Daoy (cell line): ENCODE results near the gene COG2. TPM values are rescaled to one million over a fixed set of nuclear protein-coding genes. Genes with fewer than 3 reads are reported as not detected.
"Not testable (repeated sequence)": the region's sequence is repeated elsewhere in the genome, so short reads cannot be mapped to it uniquely, and the experiment has no call there.

Experiments
- DNase-seq: peaks from one replicate; pipeline ENCODE4 v3.0.0-alpha.2; 2015; ENCODE audit warnings: low read depth
- total RNA-seq: library from RNA; depleted of rRNA; stranded (reverse); fragments of >200 nt; shearing (Covaris generic); gene quantifications from 2 replicates; pipeline ENCODE4 v1.2.3, GENCODE V29; 2014

COG2 gene
- total RNA-seq, 1 experiment from 2014 or later, result 19.8 TPM

DNA sequence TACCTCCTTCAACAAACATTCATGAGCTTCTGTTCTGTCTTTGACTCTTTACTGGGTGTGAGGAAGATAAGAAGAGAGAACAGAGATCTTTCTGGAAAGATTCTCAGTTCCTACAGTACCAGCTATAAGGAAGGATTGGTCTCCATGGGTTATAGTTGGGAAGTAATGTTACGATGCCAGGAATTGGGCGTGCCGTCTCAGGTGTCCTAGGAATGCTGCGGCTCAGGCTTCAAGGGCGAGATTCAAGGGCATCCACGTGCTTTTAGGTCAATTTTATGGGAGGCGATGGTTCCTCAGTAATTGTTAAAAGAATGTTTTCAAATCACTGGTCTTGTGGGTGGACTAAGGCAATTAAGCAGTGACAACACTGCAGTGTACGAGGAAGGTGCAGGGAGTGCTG lies 27.3 kb downstream of the COG2 start:
- DNase-seq, result no peak

DNA sequence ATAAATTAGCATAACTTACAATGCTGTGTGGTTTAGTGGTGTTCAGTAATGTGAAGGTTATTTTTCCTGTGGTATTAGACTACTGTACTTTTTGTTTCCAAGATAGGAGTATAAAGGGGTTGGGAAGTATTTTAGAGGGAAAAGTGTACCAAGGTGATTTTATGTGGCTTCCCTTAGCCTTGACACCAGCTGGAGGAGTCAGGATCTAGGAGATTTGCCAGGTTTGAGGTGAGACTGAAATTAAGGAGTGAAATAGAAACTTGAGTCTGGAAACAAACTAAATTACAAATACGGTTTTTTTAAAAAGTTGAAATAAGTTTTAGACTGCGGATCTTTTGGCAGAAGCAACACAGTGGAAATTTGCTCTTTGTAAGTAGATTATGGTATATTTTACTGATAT lies 32.3 kb downstream of the COG2 start:
- DNase-seq, result no peak

DNA sequence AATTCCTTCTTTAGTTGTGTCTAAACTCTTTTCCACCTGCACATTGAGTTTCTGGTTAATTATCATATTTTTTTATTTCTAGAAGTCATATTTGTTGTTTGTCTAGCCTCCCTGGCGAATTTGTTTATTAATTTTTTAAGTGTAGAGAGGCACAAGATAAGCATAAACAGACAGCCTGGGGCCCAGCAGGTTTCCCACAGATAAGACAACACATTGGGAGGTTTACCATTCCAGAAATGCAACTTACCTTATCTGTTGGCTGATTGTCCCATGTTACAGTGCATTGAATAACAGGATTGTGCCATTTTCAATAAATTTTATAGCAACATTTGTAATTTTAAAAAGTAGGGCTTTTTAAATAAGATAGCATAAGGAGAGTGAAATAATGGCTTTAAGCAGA lies 34.9 kb downstream of the COG2 start:
- DNase-seq, result no peak

DNA sequence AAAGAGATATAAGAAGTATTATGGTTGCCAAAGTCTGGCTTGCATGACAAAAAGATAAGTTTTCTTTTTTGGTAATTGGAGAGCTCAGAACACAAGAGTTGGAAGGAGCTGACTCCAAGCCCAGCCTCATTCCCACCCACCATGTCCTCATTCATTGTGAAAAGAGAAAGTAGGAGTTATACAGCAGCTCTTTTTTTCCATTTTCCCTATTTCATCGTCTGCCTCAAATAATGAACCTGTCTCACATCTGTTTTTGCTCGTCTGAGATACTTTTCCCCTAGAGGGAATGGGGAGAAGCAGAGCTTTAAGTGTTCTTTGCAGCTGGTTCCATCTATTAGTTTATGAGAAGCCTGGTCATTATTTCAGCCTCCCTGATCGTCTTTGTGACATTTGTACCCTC lies 36.9 kb downstream of the COG2 start:
- no peak for DNase-seq

DNA sequence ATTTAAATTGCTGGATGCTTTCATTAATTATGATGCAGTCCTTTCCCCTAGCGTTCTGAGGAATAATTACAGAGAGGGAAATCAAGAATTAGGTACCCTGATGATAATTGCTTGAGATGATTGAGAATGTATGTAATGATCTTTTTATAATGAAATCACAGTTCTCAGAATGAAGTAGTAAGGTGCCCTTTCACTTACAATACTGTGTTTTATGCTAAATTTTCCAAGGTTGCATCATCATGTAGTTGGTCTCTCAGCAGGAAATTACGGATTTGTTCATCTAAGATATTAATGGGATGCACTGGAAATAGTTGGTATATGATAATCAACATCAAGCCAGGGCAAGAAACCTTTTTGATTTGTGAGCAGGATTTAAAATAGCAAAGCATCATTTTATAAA lies 37.5 kb downstream of the COG2 start:
- no peak for DNase-seq

DNA sequence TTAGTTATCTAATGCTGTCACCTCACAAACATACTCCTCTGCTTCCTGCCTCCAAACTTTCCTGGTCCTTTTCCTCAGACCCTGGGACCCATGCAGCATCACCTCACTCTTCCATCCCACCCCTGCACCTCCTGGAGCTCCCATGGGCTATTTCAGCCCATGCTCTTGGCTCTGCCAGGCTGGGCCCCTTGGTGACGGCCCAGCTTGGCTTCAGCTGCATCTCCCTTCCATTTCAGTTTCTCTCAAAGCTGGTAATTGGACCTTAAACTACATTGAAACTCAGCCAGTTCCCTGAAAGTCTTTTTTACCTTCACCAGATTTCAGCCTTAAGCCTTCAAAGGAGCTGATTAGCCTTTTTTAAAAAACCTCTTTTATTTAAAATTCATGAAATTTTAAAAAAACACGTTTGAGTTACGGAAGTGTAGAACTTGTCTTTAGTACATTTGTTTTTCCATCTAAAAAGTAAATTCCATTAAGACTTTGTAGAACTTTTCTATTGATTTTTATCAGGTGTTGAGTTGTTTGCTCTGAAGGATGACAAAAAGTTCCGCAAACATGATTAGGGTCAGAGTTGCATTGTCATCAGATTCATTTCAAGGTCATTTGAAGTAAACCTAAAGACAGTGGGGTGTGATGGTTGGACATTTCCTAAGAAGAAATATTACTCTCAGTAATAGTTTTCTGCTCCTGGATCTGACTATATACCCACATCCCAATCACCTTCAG lies 38.2 kb downstream of the COG2 start:
- DNase-seq, result no peak

DNA sequence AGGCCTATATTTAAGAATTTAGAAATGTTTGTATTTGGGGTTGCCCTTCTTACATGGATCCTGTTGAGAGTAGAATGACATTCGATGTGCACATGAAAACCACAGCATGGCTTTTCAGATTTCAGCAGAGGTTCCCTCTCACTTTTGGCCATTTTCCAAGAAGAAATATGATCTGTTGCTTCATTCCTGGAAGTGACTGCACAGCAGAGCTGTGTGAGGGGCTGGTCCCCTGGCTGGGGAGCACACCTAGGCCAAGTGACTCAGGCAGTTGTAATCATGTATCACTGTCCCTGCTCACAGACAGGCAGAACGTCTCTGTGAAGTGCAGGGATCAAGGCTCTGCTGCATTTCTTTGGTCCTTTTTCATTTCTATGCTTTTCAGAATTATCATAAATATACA lies 39.3 kb downstream of the COG2 start:
- DNase-seq, result peak; percentile 76

DNA sequence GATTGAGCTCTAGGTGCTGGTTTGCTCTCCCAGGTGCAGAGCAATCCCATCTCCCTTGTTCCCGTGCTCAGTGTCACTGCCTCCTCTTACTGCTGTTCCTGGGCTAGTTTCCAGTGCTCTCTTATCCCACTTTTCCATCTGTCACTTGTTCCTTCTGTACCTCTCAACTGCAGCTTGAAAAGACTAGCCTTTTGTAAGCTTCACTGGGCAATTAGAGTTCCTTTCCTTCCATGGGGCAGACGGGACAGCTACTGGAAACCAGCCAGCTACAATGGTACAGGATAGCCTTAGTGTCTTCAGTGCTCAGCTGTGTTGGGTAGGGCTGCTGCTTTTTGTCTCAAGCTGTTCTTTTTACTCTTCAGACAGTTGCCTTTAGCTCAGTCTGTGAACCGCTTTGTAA lies 40.0 kb downstream of the COG2 start:
- no peak for DNase-seq

DNA sequence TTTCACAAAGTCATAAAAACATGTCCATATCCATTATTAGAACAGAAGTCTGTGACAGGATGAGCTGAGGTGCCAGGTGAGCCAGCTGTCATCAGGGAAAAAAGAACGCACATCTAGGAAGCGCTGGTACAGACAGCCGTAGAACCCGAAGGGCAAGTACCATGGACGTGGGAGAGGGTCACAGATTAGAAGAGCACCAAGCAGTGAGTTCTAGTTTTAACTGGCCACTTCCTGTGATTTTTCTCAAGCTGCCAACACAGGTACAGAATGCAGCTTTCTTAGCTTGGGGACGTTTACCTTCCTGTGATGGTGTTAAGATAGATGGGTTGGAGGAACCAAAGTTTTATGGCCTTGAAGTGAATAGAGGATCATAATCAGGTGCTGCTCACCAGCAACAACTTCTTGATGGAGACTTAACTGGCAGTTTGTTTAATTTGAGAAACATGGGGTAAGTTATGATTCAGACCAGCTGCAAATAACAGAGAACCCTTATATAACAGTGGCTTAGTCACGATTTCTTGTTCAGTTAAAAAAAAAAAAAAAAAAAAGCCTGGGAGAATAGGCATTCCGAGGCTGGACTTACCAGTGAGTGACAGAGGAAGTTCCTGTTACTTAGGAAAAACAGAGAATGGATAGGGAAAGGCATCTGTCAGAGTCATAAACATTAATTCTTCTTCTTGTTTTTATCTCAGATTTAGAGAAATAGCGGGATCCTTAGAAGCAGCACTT lies 40.8 kb downstream of the COG2 start:
- no peak for DNase-seq

DNA sequence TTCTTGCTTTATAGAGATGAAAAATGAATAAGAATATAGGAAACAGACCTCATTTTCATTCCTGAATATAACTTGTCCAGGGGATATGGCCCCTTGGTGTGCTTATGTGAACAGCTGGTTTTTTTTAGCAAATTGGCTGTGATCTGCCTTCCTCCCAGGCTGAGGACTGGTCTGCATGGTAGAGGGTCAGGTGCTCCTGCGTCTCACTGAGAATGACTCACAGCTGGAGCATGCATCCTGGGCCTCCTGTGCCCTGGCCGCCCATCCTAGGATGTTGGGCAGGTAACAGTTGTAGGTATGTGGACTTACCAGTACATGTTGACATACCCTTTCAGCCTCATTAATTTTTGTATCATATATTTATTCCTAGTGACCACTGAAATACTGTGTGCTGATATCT lies 41.9 kb downstream of the COG2 start:
- no peak for DNase-seq

DNA sequence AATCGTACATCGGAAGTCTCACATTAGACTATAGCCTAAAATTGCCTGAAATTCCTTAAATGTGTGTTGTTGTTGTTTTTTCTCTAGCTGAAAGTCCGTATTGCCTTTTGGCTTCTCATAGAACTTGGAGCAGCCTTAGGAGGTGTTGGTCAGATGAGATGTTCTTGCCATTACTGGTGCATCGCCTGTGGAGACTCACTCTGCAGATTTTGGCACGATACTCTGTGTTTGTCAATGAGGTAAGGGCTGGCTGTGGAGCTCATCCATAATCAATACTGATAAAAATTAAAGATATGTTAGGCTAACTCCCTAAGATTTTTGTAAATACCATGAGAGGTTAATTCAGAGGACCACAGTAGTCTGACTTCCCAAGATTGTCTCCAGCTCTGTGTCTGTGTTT lies 42.7 kb downstream of the COG2 start:
- DNase-seq, result no peak

DNA sequence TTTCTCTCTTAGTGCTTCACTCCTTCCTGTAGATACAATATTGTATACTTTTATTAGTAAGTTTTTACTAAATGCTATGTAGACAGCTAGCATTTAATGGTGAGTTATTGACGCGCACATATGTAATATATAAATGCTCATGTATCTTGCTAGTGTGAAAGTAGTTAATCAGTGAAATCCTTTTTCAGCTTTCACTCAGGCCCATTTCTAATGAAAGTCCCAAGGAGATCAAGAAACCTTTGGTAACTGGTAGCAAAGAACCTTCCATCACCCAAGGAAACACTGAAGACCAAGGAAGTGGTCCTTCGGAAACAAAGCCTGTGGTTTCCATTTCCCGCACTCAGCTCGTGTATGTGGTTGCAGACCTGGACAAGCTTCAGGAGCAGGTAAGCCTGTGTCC lies 44.5 kb downstream of the COG2 start:
- DNase-seq, result no peak

DNA sequence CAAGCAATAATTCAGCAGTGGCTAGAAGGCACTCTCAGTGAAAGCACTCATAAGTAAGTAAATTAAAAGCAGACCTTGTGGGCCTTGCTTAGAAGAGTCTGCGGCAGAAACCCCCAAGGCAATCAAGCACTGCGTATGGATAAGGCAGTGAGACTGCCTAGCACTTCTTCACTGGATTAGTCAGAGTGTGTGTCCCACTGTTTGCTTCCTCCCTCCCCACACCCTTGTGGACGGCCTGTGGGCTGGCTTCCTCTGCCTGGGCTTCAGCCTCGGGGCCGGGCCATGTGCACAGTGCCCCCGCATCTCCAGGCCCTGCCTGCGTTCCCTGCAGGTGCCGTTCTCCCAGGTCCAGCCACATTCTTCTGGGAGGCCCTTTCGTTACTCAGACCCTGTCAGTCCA lies 47.8 kb downstream of the COG2 start:
- DNase-seq, result no peak

DNA sequence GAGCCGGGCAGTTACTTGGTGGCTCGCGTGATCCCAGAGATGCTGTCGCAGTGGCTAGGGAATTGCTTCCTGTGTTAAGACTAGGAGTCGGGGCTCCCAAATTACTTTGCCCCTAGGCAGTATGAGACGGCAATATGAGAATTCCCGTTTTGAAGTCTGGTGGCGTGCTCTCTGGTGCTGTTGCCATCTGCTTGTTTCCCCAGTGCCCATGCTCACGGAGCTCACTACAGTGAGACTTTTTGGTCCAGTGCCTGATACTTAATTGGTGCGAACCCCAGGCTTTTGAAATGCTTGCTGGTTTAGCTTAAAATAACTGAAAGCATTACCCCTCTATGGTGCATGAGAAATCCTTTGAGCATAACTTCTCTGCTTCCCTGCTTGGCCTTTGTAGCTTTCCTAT lies 49.3 kb downstream of the COG2 start:
- no peak for DNase-seq

DNA sequence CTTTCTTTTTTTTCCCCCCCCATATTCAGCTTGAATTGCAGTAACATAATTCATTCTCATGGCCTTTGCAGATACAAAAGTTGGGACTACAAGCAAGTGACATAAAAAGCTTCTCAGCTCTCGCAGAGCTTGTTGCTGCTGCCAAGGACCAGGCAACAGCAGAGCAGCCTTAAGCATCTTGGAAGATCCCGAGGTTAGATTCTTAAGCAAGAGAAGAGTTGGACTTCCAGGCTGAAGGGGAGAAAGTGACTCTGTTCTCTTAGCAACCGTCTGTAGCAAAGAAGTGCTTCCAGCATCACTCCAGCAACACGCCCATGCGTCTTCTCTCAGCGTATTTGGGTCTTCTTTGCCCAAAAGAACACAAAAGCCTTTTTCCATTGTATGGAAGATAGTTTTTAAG lies 50.9 kb downstream of the COG2 start:
- DNase-seq, result no peak

DNA sequence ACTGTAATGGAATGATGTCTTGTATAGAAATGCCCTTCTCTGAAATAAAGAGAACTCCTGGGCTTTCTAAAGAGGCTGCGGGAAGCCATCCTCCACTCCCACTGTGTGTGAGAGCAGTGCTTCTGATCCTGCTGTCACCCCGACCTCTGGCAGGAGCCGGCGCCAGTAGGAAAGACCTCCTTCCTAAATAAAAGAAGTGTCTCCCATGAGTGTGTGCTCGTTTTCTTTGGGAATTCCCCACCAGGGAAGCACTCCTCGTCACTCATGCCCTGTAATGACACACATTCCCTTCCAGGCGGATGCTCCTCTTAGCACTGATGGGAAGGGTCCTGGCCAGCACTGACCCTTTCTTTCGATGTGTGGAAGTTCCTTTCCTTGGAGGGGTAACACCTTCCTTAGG lies 51.5 kb downstream of the COG2 start:
- DNase-seq, result no peak

DNA sequence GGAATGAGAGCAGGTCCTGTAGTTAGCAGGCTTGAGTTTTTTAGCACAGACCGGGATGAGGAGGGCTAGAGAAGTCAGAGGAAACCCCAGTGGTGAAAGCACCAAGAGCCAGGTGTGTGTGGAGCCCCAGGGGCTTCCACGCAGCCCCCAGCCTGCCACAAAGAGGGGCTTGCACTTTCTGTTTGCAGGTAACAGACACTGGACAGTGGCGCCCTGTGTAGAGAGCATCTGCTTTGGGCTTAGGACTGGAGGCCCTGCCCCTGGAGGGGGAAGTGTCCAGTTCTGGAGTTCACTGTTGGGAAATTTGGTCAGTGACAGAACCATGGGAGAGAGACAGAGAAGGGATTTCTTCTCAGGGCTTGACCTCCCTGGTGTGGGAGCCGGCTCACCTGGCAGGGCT lies 52.2 kb downstream of the COG2 start:
- no peak for DNase-seq

DNA sequence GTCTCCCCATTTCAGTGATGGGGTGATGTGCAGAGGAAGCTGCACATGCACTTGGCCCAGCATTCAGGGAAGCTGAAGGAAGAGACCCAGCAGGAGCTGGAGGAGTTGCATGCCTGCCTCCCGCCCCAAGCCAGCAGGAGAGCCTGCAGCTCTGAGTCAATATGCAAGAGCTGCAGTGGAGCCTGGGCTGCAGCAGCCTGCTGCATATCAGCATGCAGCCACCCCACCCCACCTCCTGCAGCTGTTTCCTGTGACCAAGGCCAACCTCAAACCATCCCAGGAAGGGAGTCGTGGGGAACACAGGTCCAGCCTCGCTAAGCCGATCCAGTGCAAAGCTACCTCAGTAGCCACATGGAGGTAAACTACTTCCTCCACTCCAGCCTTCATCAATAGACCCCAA lies 52.7 kb downstream of the COG2 start:
- DNase-seq, result no peak

DNA sequence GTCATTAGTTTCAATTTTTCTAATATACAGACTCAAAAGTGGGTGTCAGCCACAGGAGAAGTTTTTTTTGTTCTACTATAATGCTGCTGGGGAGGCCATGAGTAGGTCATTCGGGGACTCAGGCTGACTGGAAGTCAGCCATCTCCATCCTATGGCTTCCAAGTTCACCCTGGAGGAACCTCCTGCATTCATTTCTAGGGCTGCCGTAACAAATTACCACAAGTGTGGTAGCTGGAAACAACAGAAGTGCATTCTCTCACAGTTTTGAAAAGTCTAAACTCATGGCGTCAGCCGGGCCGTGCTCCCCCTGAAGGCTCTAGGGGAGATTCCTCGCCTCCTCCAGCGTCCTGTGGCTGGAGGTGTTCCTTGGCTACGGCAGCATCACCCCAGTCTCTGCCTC lies 53.9 kb downstream of the COG2 start:
- no peak for DNase-seq

DNA sequence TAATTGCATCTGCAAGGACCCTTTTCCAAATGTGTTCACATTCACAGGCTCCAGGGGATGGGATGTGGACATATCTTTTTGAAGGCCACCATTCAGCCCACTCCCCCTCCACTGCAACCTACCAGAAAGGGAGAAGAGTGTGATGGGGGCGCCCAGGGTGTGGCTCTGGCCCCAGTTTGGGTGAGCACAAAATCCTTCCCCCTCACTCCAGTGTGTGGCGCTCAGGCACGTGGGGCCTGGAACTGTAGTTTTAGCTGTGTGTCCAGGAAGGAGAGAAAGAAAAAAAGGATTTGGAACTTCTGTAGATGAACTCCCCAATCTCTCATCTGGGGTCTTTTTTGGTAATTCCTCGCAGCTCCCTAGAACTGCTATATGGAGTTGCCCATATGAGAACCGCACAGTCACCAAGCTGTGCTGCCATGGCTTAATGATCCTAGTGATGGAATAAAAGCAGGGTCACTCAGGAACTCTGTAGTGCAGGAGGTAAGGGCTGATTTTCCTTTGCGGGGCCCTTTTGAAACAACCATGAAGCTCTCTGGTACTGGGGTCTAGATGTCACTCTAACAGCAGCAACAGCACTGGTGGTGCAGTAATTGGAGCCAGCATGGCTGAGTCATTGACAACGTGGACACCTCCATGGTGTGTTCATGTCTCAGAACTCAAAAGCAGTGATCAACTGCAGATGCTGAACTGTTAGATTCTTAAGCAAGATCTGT lies 54.6 kb downstream of the COG2 start:
- no peak for DNase-seq

DNA sequence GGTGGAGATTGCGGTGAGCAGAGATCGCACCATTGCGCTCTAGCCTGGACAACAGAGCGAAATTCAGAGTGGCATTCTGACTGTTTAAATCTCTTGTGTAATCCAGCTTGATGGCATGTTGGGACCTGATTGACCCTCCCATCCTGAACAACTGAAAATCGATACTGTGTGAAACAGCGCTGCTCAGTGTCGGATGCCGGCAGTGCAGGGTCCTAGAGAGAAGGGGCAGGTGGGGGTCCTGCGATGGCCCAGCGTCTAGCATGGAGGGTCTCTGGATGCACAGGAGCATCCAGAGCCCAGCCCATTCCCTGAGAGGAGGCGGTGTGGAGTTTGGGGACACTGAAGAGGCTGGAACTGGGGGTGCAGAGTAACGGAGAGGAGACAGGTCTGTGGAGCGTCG lies 55.8 kb downstream of the COG2 start:
- no peak for DNase-seq

DNA sequence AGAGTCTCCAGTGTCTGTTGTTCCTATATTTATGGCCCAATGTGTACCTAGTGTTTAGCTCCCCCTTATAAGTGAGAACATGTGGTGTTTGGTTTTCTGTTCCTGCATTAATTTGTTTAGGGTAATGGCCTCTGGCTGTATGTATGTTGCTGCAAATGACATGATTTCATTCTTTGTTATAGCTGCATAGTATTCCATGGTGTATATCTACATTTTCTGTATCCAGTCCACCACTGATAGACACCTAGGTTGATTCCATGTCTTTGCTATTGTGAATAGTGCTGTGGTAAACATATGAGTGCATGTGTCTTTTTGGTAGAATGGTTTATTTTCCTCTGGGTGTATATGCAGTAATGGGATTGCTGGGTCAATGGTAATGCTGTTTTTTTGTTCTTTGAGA lies 56.7 kb downstream of the COG2 start:
- not testable (repeated sequence) for DNase-seq

DNA sequence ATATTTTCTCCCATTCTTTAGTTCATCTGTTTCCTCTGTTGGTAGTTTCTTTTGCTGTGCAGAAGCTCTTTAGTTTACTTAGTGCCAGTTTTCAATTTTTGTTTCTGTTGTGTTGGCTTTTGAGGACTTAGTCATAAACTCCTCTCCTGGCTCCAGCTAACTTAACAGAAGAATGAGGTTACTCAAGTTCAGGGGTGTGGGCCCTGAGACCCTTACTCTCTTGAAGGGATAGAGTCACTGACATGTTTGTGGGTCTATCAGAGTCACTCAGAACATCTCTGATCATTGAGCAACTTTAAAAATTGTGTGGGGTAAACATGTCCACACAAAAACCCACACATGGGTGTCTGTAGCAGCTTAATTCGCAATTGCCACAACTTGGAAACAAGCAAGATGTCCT lies 57.4 kb downstream of the COG2 start:
- no peak for DNase-seq
